Thyroid gland (tissue), 4 donors: ENCODE results near the gene EEA1.

Experiments used
- POLR2A ChIP-seq, 2 donors: fragments of 450-650 bp; IDR thresholded peaks; one replicate each; pipeline ENCODE4 v1.6.1; 2017; ENCODE audit warnings: antibody characterized with exemption in 2 of 2, mild to moderate bottlenecking in 2 of 2, moderate library complexity in 1 of 2
- TF ChIP-seq, protein P1 (sequence below), 6 experiments: fragments of 200-600 bp in 3 of 6; fragments of 450-650 bp in 3 of 6; sonication (generic) in 3 of 6; IDR thresholded peaks; one replicate each; pipeline ENCODE4 v1.5.1; 2016 to 2019; ENCODE audit warnings: antibody characterized with exemption in 6 of 6, mild to moderate bottlenecking in 2 of 6, inconsistent platforms in 1 of 6, moderate library complexity in 1 of 6

GRCh38 chr12:92775416-92775815 lies 153.7 kb downstream of the EEA1 start:
- TF ChIP-seq, protein P1, sequence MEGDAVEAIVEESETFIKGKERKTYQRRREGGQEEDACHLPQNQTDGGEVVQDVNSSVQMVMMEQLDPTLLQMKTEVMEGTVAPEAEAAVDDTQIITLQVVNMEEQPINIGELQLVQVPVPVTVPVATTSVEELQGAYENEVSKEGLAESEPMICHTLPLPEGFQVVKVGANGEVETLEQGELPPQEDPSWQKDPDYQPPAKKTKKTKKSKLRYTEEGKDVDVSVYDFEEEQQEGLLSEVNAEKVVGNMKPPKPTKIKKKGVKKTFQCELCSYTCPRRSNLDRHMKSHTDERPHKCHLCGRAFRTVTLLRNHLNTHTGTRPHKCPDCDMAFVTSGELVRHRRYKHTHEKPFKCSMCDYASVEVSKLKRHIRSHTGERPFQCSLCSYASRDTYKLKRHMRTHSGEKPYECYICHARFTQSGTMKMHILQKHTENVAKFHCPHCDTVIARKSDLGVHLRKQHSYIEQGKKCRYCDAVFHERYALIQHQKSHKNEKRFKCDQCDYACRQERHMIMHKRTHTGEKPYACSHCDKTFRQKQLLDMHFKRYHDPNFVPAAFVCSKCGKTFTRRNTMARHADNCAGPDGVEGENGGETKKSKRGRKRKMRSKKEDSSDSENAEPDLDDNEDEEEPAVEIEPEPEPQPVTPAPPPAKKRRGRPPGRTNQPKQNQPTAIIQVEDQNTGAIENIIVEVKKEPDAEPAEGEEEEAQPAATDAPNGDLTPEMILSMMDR (IDR thresholded peaks at IDR 0.05): no peak
- no peak for TF ChIP-seq POLR2A (IDR thresholded peaks at IDR 0.05)
